Peyer's patch (tissue), 4 donors: ENCODE measurements around the gene CORO6. TPM values are rescaled to one million over a fixed set of nuclear protein-coding genes. Genes with fewer than 3 reads are reported as not detected.
A peak's percentile ranks its signal among the peaks of the same experiment; 100 is the strongest.

Experiments used
- DNase-seq, 3 donors: peaks; one replicate each; pipeline ENCODE4 v3.0.0-alpha.2; 2017 to 2019
- H3K27ac ChIP-seq, 4 donors: fragments of 200-600 bp; sonication (generic); one replicate each; pipeline ENCODE4 v1.5.1; 2016 to 2019
- H3K27me3 ChIP-seq, 2 donors: fragments of 200-600 bp; sonication (generic); one replicate each; pipeline ENCODE4 v1.5.1; 2019
- H3K36me3 ChIP-seq, 3 donors: fragments of 200-600 bp; sonication (generic); one replicate each; pipeline ENCODE4 v1.5.1; 2016 to 2019
- H3K4me1 ChIP-seq, 4 donors: fragments of 200-600 bp; sonication (generic); one replicate each; pipeline ENCODE4 v1.5.1; 2016 to 2019
- H3K4me3 ChIP-seq, 4 donors: fragments of 200-600 bp; sonication (generic); 1 replicate in 3 of 4; 2 replicates in 1 of 4; pipeline ENCODE4 v1.5.1; 2016 to 2019; ENCODE audit warnings: mild to moderate bottlenecking in 1 of 4
- H3K9me3 ChIP-seq, 4 donors: fragments of 200-600 bp; sonication (generic); one replicate each; pipeline ENCODE4 v1.5.1; 2016 to 2019; ENCODE audit warnings: mild to moderate bottlenecking in 1 of 4
- POLR2A ChIP-seq, 2 donors: fragments of 450-650 bp; IDR thresholded peaks; one replicate each; pipeline ENCODE4 v1.5.1; 2017; ENCODE audit warnings: antibody characterized with exemption in 2 of 2, mild to moderate bottlenecking in 2 of 2, moderate library complexity in 2 of 2
- small RNA-seq, 2 donors: library from RNA; depleted of rRNA; stranded (forward); fragments of <200 nt; gene quantifications; one replicate each; pipeline ENCODE3, GENCODE V24; 2016
- total RNA-seq, 4 donors: library from RNA; depleted of rRNA; stranded (reverse); fragments of >200 nt; gene quantifications; one replicate each; pipeline ENCODE4 v1.1.0, GENCODE V29; 2016
- TF ChIP-seq, protein P1 (sequence below), 6 experiments: fragments of 450-650 bp in 4 of 6; fragments of 200-600 bp in 2 of 6; sonication (generic) in 1 of 6; IDR thresholded peaks; one replicate each; pipeline ENCODE4 v1.5.1; 2017 to 2019; ENCODE audit warnings: antibody characterized with exemption in 6 of 6, mild to moderate bottlenecking in 3 of 6, moderate library complexity in 1 of 6

The CORO6 gene
- total RNA-seq, 4 donors from 2014 or later, result 4.0 to 28.9 (median 19.9) TPM

DNA sequence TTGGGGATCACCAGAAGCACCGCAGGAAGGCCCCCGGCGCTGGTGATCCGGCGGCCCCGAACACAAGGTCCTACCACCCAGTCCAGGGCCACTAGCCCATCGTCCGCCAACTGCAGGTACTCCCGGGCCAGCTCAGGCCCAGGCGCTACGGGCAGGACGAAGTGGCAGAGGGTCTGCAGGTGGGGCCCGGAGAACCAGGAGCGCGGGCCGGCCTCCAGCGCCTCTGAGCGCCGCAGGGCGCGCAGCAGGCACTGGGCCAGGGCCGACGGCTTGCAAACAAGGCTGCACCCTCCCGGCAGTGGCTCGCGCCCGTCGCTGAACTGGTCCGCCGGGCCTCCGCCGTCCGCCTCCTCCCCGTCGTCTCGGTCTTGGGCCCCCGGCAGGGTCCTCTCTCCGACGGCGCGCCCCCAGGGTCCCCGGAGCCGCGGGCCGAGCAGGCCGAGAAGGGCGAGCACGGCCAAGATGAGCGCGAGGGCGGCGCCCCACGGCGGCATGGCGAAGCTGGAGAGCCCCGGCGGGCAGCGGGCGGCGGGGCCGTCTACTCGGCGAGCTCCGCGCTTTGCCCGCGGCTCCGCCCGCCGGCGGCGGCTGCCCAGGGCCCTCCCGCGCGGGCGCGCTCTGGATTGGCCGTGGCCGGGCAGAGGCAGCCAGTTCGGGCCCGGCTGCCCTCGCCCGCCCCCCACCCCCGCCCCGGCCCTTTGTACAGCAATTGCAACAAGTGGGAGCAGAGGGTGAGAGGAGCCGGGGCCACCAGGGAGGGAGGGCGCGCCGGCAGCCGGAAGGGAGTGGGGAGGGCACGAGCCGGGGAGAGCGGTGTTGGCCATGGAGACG is 56.0 kb downstream of the CORO6 start, which contains the start of gene ABHD15:
Gene ABHD15 (minus strand): TSS at position 565 of the 831 bp plus-strand sequence. CDS start 71 bp downstream, at position 494.
- TF ChIP-seq POLR2A (IDR thresholded peaks at IDR 0.05), result peak; percentile 60 to 80
- TF ChIP-seq, protein P1, sequence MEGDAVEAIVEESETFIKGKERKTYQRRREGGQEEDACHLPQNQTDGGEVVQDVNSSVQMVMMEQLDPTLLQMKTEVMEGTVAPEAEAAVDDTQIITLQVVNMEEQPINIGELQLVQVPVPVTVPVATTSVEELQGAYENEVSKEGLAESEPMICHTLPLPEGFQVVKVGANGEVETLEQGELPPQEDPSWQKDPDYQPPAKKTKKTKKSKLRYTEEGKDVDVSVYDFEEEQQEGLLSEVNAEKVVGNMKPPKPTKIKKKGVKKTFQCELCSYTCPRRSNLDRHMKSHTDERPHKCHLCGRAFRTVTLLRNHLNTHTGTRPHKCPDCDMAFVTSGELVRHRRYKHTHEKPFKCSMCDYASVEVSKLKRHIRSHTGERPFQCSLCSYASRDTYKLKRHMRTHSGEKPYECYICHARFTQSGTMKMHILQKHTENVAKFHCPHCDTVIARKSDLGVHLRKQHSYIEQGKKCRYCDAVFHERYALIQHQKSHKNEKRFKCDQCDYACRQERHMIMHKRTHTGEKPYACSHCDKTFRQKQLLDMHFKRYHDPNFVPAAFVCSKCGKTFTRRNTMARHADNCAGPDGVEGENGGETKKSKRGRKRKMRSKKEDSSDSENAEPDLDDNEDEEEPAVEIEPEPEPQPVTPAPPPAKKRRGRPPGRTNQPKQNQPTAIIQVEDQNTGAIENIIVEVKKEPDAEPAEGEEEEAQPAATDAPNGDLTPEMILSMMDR (IDR thresholded peaks at IDR 0.05), result peak in 2 of 6 experiments; percentile 8 to 18
- no peaks in the 10 kb centered on the region for H3K27me3 ChIP-seq
- DNase-seq, result peak; percentile 73 to 91 (median 90)
- peak within 1 kb of the TSS; percentile 66 to 74 (median 69) for H3K4me3 ChIP-seq
- H3K9me3 ChIP-seq, result no peaks in the 10 kb centered on the region
- peak within 1 kb of the TSS; percentile 90 to 94 (median 94) for H3K27ac ChIP-seq
- H3K36me3 ChIP-seq, result peaks cover 0 to 9% (median 0%) of the 10 kb centered on the region in 3 donors
- peaks cover 0 to 41% (median 25%) of the 10 kb centered on the region in 4 donors for H3K4me1 ChIP-seq

DNA sequence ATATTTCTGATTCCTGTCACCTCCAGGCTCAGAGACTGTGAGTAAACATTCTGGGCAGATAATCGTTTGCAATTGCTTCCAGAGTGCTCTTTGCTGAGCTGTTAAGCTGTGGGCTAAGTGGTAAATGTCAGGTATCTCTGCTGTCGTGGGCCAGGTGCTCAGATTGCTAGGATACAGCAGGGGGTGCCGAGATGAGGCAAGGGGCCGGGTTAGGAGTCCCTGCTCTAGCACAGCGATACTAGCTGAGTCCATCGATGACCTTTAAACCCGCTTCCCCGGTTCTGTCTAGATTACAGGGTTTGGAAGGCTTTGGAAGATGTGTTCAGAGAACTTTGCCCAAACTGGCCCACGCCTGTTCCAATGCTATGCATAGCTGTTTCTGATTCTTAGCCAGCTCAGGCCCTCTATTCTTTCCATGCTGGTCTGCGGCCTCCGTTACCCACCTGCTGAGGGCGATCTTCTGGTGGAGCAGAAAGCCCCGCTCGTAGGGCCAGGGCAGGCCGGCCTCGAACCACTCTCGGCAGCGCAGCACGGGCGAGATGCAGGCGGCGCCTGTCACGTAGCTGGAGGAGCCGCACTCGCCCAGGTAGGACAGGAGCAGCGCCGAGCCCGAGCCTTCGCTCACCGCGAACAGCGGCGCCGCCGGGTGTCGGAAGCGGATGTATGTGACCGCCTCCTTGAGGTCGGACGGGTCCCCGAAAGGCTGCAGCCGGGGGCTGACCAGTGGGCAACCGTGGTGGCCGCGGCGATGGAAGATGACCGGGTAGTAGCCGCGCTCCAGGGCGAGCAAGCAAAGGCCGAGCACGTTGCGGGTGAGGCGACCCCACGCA is 56.9 kb downstream of the CORO6 start:
- Histone ChIP-seq H3K36me3 (peaks cover 0 to 9% (median 0%) of the 10 kb centered on the region in 3 donors), H3K27ac (peak overlapping the region; percentile 90 to 94 (median 94)), H3K9me3 (no peaks in the 10 kb centered on the region), H3K27me3 (no peaks in the 10 kb centered on the region), H3K4me1 (peaks cover 0 to 42% (median 29%) of the 10 kb centered on the region in 4 donors), H3K4me3 (peak overlapping the region; percentile 66 to 74 (median 69))
- TF ChIP-seq POLR2A (IDR thresholded peaks at IDR 0.05), result peak in 1 of 2 donors; percentile 14
- TF ChIP-seq, protein P1 (IDR thresholded peaks at IDR 0.05), result no peak
- DNase-seq, result peak; percentile 67 to 84 (median 74)

Small RNAs within 50 kb of the gene (small RNA-seq; reads per million reads assigned to genes)
- gene RNU6-920P, result 0 reads per million in 2 donors

Other genes with a start within 250 kb of the CORO6 start
- 100 to 1,000 TPM in 1 of 4 donors, 10 to 100 TPM in 3; 28.7 to 104 (median 42.8) TPM for gene TAOK1, start 232.5 kb downstream of the CORO6 start, total RNA-seq
- 10 to 100 TPM; 19.0 to 41.2 (median 32.2) TPM for gene ABHD15, start 55.9 kb downstream of the CORO6 start, total RNA-seq
- 100 to 1,000 TPM in 2 of 4 donors, 10 to 100 TPM in 2; 86.6 to 204 (median 139) TPM for gene TP53I13, start 54.2 kb downstream of the CORO6 start, total RNA-seq
- 10 to 100 TPM; 31.9 to 66.7 (median 52.6) TPM for gene GIT1, start 33.3 kb downstream of the CORO6 start, total RNA-seq
- gene ANKRD13B, start 29.8 kb downstream of the CORO6 start, total RNA-seq, result 10 to 100 TPM in 1 of 4 donors, 1 to 10 TPM in 3; 4.2 to 14.9 (median 8.3) TPM